GM12873 (cell line): ENCODE results near the gene CCL23.

Source experiments
- CTCF ChIP-seq: IDR thresholded peaks from 2 replicates; pipeline ENCODE4 v1.5.1; 2012; ENCODE audit warnings: low read depth, mild to moderate bottlenecking, moderate library complexity, low read length, control low read depth; ENCODE audit not compliant: insufficient read depth; ENCODE audit errors: missing control alignments

Gene CCL23

DNA sequence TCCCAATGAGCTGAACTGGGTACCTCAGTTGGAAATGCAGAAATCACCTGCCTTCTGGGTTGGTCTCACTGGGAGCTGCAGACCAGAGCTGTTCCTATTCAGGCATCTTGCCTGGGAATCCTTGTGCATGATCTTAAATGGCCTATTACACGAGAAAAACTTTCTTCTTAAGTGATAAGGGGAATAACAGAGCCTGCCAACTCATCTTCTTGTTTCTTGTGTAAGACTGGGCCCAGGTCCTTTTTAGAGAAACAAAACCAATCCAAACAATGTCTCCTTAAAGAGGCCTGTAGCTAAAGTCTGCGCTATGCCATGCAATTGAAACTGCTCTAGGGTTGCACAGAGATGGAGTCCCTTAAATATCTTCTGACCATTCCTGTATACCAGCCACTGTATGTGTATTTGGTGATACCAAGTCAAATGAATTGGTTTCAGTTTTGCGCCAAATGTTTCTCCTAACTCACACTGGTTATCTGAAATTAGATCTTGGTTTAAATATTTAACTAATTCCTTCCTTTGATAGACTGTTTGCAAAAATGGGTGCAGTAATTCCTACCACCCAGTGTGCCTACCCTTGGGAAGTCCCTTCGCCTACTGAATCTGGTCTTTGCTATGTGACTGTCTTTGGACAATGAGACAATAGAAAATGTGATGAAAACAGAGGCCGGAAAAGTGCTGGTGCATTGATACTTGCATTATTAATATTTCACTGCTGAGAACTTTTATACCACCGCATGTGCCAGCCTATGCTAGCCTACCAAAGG, 6.5 kb upstream of the CCL23 start:
- TF ChIP-seq CTCF = no peak

- TF ChIP-seq CTCF = no peak
Observed at GRCh38 chr17:36019423-36019822, 1.7 kb upstream of the CCL23 start.

DNA sequence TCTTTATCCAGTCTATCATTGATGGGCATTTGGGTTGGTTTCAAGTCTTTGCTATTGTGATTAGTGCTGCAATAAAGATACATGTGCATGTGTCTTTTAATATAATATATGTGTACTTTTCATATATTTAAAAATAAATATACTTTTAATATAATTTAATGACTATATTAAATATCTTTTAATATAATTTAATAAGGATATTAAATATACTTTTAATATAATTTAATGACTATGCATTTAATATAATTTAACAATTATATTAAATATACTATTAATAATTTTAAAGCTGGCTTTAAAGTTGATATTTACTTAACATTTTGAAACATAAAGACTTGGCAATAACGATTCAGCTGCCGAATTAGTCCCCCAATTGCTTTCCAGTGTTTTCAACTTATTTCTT, 1.2 kb downstream of the CCL23 start:
- no peak for TF ChIP-seq CTCF

DNA sequence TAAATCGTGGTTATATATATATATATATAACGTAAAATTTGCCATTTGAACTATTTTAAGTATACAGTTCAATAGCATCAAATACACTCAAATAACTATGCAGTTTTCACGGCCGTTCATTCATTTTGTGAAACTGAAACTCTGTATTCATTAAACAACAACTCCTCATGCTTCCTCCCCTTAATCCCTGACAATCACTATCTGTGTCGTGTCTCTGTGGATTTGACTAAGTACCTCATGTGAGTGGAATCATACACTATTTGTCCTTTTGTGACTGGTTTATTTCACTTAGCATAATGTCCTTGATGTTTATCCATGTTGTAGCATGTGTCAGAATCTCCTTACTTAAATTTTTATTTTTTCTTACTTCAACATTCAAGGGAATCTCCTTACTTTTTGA, 2.8 kb downstream of the CCL23 start:
- TF ChIP-seq CTCF = no peak

GRCh38 chr17:36011201-36011600, 6.6 kb downstream of the CCL23 start:
- TF ChIP-seq CTCF = no peak

DNA sequence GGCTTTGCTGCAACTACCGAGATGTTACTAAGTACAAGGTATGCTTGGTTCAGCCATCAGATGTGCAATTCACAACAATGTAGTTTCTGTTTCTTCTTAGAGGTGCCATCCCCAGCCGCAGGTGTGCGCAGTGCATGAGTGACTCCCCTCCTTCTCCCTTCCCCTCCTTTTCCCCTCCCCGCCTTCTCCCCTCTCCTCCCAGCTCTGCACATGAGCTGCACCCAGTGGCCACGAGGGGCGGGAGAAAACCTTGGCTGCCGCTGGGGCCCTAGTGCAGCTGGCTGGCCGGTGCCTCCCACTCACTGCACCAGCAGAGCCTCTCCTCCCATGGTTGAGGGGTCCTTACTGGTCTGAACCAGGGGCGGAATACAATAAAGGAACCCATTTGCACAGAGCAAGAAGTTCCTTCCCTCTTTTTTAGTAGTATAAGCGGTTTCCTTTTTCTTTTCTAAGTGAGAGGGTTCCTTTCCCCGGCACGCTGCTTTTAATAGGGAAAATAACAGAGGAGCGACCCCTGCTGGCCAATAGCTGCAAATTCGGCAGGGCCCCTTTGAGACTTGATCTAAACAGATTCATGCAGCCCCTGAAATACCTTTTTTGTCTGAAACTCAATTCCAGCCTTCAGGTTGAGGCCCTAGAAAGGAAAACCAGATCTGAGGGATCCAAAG, 8.6 kb downstream of the CCL23 start:
- TF ChIP-seq CTCF = peak; percentile 64

DNA sequence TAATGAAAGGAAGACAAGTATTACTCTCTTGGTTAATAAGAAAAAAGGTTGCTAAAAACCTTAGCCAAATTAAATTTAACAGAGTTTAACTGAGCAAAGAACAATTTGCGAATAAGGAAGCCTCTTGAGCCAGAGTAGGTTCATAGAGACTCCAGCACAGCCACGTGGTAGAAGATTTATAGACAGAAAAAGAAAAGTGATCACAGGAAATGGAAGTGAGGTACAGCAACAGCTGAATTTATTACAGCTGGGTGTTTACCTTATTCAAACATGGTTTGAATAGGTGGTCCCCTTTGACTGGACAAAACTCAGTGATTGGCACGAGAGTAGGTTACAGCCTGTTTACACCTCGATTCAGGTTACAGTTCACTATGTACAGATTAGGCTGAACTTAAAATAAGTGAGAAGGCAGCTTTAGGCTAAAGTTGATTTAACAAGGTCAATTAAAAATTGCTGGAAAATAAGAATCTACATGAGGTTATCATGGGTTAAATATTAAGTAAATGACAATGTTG, 13.1 kb downstream of the CCL23 start:
- TF ChIP-seq CTCF = no peak
